GM19452 (cell line): Measurements from ENCODE around the gene NRXN2.

Experiments used
- ATAC-seq: cut with Tn5 transposase; IDR thresholded peaks from one replicate; pipeline ENCODE4 v1.9.1; 2021; ENCODE audit not compliant: unreplicated experiment

NRXN2 gene

DNA sequence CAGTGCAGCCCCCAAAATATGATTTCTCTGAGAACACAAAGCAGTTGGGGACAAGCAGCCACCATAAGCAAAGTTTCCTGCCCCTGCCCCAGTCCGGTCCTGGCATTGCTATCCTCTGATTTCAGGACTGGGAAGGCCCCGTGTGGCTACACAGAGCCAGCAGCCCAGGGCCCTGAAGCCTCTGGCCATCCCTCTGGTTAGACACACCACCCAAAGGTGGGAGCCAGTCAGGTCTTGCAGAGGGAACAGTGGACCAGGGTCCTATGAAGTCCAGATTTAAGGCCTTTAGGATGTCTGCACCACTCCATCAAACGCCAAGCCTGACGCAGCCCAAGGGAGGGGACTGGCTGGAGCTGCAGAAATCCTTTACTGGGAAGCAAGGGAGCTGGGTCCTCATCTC lies 68.6 kb downstream of the NRXN2 start:
- ATAC-seq, result no peak

DNA sequence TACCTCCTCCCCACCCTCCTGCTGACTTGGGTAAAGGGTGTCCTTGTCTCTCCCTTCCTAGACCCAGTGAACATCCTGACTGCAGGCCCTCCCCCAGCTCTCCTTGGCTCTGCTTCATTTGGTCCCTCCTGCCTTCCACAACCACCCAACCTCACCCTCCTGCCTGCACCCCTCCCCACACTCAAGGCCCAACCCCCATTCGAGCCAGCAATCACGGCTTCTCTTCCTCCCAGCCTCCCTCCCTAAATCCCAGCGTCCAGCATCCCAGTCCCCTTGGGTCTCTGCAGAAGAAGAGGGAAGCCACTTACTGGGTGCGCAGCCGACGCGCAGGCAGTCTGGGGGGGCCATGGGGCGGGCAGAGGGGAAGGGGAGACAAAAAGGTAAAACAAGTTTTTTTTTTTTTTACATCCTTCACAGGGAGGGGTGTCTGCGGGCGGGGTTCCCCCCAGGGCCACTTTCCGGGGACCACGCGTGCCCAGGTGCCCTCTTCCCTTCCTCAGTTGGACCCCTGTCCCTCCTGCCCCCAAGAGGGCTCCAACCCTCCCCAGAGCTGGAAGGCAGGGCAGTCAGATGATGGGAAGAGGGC lies 69.5 kb downstream of the NRXN2 start:
- no peak for ATAC-seq

DNA sequence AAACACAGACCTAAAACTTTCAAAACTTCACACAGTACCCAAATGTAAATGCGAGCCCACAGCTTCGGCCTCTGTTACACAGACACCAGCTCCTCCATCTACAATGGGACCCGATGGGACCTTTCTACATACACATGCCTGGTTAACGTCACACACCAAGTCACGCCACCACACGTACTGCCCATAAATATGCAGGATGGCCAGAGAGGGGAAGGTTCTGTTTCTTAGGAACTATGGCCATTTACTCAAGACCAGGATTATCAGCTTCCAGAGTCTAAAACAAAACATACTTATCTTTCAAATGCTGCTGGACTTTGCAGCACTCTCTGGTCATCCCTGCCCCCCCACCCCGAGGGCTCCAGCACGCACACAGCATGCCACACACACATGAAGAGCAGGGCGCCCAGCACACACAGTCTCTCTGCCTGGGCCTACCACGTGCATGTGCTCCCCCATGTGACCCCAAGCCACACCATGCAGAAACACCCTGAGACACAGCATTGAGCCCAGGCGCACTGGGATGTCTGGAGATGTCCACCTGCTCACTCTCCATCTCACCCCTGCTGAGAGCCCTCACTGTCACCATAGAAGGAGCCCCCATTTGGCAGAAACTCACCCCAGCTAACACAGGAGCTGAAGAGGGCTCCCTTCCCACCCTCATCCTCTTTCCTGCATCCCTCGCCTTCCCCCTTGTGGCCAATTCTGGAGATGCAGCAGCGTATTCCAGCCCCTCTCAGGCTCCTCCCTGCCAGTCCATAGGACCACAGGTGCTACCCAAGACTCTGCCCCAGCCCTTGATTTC lies 70.2 kb downstream of the NRXN2 start:
- no peak for ATAC-seq

DNA sequence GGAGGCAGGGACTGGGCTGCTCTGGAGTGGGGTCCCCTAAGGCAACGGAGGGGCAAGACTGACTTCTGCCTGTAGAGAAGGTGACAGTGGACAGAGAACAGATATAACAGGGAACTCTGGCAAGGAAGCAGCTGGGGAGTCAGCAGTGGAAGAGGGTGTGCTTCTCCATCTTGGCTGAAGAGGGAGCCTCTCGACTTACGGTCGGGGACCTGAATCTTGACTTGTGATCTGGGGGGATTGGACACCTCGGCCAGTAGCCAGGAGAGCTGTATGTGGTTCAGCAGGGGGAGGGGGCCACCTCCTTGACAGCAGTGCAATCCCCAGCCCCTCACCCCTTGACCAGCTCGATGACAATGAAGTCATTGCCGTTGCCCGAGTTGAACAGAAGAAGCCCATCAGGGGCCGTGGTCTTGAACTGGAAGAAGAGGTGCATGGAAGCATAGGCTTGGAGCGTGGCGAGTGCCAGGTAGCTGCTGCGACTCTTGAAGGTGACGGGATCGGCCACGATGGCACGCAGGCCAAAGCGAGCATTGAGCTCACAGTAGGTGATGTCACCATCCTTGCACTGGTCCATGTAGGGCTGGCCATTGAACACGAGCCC lies 72.0 kb downstream of the NRXN2 start:
- ATAC-seq, result no peak

DNA sequence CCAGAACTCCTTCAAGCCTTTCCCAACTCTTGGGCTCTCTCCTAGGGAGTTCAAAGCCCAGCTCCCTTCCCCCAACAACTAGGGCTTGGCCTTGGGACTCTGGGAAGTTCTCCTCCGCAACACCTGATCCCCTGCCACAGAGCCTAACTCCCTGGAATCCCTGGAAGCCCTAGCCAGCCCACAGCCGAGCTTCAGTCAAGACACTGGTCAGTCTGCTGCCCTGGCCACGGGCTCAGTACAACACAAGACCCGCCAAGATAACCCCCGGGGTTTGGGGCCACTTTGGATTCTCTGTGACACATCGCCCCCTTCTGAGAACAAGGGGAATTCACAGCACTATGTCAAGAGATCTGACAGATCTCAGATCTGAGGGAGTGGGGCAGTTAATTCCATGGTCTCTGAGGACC lies 73.7 kb downstream of the NRXN2 start:
- no peak for ATAC-seq

DNA sequence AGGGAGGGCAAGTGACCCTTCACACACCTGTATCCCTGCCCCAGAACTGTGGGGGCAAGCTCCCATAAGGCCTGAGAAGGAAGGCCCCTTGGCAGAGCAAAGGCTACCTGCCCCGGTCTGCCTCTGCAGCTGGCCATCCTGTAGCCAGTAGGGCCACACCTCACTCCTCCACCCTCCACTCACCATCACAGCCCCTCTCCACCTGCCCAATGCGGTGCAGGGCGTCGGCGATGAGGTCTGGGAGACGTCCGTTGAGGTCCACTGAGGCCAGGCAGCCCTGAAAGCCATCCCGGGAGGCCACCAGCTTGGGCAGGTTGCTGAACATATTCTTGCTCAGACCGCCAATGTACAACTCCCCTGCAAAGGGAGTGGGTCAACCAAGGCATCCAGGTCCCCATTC lies 74.4 kb downstream of the NRXN2 start:
- ATAC-seq, result no peak

DNA sequence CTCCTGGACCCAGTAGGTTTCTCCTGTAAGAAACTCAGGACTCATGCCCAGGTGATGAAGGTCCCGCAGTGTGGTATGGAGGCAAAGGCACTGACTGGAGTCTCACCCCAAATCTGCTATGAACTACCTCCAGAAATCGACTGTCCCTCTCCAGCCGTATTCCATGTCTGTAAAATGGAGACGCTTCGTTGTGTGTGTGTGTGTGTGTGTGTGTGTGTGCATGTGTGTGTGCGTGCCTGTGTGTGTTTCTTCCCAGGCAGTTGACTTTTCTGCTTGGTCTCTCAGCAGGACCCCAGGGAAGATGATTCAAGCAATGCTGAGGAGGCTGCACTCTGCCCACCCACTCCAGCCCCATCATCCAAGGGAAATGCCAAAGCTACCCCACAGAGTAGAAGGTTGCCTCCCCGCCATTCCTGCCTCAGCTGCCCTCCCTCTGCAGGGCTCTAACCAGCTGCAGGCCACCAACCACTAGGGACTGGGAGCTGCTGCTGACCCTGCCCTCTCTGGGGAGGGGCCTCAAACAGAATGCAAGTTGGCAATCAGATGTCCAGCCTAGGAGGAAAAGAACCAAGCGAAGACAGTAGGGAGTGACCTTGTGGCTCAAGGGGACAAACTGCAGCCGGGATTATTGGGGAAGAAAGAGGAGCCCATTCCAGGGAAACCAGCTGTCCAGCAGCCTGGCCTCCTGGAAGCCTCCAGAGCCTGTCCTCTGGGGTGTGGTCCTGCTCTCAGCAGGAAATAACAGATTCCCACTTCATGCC lies 75.8 kb downstream of the NRXN2 start:
- ATAC-seq, result no peak

DNA sequence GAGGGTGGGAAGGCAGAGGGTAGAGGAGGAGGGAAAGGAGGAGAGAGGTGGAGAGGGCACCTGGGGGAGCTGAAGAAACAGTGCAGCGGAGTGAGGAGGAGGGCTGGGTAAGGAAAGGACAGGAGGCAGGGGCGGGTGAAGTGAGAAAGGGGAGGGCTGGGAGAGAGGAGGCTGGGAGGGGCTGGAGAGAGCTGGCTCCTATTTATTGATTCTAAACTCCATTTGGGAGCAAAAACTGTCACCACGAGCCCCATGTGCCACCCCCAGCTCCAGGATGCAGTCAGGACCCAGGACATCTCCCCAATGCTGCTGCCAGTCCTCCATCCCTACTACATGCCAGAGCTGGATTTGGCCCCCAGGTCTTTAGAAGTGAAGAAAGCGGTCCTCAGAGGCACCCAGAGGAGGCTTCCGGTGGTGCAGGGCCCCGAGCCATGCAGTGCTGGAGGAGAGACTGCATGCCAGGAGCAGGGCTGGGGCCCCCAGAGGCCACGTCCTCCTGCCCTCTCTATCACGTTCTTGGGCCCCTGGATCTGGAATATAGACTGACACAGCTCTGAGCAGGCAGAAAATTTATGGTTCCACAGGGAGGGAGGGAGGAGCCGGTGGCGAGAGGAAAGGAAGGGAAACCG lies 78.2 kb downstream of the NRXN2 start:
- ATAC-seq, result no peak

DNA sequence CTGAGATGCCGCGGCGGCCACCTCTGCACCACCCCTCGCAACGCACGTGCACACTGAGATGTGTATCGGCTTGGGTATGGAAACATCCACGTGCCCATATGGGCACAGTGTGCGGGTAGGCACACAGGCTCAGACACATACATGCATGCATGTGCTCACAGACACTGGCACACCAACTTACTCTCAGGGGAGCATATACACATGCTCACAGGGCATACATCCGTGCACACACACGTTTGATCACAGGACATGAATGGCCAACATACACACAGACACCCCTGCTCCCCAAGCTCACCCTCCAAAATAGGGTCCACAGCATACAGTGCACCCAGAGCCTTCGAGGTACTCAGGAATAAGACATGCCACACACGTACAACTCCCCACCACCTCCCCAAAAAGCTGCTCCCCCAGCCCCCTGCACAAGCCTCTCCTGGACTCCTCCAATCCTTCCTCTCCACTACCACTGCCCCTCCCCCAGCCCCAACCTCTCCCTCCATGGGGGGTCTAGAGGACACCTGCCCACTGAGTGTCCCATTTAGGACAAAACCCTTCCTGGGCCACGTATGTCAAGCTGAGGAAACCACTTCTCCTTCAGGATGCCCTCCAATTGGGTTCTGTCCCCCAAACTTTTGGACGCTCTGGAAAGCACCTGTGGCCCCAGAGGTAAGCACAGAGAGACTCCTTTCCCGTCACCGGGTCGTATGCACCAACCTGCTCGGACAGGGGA lies 78.9 kb downstream of the NRXN2 start:
- ATAC-seq, result no peak

DNA sequence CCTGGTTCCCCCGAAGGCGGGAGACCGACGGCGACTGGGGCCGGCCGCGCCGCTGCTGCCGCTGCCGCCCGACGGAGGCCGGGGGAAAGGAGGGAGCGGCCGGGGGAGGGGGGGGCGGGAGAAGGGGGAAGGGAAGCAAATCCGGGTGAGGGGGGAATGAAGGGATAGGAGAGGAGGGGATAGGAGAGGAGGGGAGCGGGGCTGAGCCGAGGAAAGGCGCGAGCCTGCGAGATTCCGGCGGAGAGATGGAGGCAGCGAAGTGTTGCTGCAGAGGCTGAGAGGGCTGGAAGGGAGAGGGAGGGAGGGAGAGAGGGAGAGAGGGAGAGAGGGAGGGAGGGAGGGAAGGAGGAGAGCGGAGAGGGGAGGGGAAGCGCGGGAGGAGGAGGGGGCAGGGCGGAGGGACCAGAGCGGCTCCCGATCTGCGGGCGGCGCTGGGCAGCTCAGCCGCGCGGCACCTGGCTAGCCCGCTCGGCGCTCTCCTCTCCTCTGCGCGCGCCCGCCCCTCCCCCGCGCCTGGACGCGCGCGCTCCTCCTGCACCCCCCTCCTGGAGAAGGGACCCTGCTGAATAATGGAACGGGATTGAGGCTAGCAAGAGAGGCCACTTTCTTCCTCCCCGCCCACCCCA lies 79.6 kb downstream of the NRXN2 start:
- ATAC-seq, result no peak

DNA sequence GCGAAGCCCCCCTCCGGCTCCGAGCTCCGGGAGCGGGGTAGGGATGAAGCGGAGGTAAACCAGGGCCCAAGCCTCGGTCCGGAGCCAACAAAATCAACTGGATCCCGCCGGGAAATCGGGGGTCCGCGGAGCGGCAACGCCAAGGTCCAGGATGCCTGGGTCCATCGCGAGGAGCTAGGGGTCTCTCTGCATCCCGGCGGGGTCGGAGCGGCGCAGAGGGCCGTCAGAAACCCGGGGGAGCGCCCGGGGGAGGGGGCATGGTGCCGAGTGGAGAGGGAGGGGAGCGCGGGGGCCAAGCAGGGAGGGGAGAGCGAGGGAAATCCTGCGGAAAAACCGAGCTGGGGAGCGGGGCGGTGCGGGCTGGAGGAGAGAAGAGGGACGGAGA lies 80.1 kb downstream of the NRXN2 start:
- ATAC-seq, result no peak

DNA sequence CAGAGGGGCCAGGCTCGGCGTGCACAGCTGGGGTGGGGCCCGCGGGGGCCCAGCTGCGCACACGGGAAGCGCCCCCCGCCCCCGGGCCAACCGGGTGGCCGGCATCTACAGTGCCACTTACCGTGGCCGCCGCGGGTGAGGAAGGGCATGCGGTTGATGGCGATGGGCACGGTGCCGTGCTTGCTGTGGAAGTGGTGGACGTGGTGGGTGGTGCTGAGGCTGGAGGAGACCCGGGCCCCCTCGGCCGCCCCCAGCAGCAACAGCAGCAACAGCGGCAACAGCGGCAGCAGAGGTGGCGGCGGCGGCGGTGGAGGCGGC lies 80.6 kb downstream of the NRXN2 start:
- no peak for ATAC-seq

DNA sequence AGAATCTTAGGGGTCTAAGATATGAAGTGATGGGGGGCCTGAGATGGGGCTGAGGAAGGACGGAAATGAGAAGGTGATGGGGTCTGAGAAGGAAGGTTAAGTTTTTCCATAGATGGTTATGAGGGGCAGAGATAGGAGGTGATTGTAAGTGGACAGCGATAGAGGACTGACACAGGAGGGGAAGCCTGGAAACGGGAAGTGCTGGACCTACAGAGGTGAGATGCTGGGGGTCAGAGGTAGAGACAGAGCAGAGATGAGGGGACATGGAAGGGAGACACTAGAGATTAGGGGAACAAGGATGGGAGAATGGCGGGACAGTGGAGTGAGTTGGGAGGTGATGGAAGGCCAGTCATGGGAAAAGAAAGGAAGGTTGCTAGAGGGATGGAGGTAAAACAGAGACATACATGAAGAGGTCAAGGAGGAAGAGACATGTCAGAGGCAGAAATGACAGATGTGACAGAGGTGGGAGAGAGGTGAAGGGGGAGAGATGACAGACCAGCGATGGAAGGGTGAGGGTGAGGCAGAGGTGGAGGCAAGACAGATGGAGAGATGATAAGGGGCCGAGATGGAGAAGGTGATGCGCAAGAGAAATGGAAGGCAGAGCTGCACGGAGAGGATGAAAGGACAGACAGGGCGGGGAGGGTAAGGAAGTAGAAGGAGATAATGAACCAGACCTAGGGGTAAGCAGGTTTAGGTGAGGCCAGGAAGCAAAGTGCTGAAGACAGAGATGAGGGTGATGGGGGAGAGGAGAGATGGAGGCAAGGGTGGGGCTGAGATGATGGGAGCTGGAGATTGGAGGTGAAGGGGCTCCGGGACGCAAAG lies 81.2 kb downstream of the NRXN2 start:
- ATAC-seq, result no peak

DNA sequence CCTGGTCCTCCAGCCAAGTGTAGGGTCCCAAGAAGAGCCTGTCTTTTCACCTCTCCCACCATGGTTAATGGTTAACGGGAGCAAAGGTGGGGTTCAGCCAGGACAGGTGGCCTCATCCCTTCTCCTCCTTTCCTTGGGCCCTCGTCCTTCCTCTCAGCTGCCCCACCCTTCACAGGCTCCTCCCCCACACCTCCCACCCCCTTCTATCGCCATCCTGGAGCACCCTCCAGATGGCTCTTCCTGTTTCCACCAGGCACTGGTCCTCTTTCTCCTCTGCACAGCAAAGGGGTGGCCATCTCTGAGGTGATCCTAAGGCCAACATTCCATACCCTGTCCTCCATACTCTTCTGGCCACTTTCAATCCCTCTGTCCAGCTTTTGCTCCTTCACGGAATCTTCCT lies 83.1 kb downstream of the NRXN2 start:
- no peak for ATAC-seq

DNA sequence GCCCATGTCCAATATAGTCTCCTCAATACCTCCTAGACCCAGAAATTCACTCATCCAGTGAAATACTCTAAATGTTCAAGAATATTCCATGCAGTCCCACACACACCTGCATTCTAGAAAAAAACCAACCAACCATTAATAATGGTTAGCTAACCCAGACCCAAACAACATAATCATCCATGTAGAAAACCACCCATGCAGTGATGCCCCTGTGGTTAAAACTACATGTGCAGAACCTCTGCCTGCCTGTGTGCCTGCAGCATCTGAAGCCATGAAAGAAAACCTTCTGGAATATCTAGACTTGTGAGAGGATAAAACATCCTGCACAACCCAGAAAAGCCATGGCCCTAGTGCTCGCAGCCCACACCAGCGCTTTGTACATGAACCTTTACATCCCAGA lies 84.2 kb downstream of the NRXN2 start:
- no peak for ATAC-seq

DNA sequence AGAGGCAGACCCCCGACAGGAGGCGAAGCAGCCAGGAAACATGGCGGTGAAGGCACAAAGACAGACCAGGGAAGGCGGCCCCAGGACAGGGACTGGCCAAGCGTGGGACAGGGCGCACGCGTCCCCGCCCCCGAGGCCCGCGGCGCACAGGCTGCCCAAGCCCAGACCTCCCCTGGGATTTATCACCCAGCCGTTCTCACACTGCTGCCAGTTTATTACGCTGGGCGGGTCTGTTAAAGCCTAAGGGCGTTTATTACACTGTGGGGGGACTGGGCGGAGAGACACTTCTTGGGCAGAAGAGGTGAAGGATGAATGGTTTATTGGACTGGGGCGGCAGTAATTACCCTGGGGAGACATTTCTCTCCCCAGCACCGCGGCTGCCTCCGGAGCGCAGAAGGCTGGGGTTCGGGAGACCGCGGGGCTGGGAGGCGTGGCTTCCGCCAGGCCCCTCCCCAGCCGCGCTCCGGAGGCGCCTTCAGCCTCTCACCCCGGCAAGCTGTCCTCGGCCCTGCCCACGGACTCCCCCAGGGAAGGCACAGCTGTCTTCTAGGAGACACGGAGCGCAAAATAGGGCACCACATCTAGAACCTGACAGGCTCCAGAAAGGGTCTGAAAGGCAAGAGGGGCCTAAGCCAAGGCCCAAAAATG lies 84.9 kb downstream of the NRXN2 start:
- no peak for ATAC-seq

DNA sequence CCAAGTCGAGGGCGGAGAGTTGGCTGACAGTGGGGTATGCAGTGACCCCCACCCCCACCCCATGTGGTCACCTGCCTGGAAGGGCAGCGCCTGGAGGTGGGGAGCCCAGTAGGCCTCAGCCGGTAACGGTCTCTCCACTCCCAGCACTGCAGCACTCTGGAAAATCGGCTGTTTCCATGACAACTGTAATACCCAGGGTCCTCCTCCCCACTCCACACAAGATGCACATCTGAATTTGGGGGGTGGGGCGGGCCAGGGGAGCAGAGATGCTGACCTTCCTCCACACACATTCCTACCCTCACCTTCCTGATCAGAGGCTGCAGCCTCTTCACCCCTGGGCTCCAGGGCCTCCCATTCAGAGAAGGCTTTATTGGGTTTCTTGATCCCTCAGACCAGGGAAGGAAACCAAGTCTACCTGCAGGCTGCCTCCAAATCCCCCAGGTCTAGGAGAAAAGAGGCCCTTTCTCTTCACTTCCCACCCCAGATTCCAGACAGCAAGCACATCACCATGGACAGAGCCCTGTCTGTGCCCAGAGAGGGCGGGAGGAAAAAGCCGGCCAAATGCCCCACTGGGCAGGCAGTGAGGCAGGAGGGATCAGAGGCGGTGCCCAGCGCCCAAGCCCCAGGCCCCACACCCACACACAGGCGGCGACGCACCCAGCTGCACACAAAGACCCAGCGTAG lies 85.5 kb downstream of the NRXN2 start:
- ATAC-seq, result no peak

DNA sequence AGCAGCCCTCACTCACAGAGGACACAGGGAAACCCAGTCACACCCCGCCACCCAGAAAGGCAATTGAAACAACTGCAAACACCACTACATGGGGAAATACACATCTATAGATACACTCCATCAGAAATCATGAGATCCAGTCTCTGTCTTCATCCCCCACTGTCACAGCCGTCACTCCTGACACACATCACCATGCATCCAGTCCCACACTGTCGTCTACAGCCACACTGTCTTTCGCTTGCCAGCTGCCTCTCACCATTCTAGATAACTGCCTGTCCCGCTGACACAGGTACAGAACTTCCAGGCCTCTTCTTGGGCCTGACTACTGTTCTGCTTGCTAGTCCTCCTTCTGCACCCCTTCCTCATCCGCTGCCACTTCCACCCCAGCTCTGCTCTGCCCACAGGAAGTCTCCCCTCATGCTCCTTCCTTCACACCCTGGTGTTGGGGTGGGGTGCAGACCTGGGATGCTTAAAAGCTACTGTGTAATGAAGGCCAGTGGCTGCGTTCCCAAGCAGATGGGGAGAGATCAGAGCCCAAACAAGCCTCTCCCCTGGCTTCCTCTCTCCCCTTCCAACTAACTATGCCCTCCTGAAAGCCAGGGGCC lies 89.3 kb downstream of the NRXN2 start:
- ATAC-seq, result no peak
